Left ventricle myocardium inferior (tissue), 1 donor: ENCODE data around the gene ELMO1. TPM values are rescaled to one million over a fixed set of nuclear protein-coding genes. Genes with fewer than 3 reads are reported as not detected.
A peak's percentile ranks its signal among the peaks of the same experiment; 100 is the strongest.

ENCODE experiments used
- DNase-seq: peaks from one replicate; pipeline ENCODE4 v3.0.0-alpha.2; 2020
- H3K27ac ChIP-seq: fragments of 200-600 bp; replicated peaks from 2 replicates; pipeline ENCODE4 v1.8.0; 2021
- H3K27me3 ChIP-seq: fragments of 200-600 bp; 2 replicates; pipeline ENCODE4 v1.8.0; 2021; ENCODE audit warnings: low read depth
- H3K36me3 ChIP-seq: fragments of 200-600 bp; 2 replicates; pipeline ENCODE4 v1.8.0; 2021
- H3K4me1 ChIP-seq: fragments of 200-600 bp; 2 replicates; pipeline ENCODE4 v1.8.0; 2021
- H3K4me3 ChIP-seq: fragments of 200-600 bp; 2 replicates; pipeline ENCODE4 v1.8.0; 2021; ENCODE audit warnings: mild to moderate bottlenecking, moderate library complexity
- H3K9me3 ChIP-seq: fragments of 200-600 bp; replicated peaks from 2 replicates; pipeline ENCODE4 v1.8.0; 2021
- CTCF ChIP-seq: fragments of 200-600 bp; IDR thresholded peaks from 2 replicates; pipeline ENCODE4 v1.8.0; 2021; ENCODE audit warnings: antibody characterized with exemption, mild to moderate bottlenecking, borderline replicate concordance
- intact Hi-C: fragments of 100-400 bp; cut with micrococcal nuclease; formaldehyde crosslinking; loops from one replicate; pipeline ENCODE4 v1.11.0; 2022
- total RNA-seq: library from RNA; stranded (reverse); fragmentation: NEBNext Ultra II Directional; extraction: Animal tissue kit (Norgen Biotek cat#: 25700); gene quantifications from one replicate; pipeline ENCODE4 v1.2.1, GENCODE V29; 2021
- donor health status: DM: no; HTN: yes; CAD: no; lungs with severe emphysema.

Gene ELMO1
- total RNA-seq, 1 donor from 2014 or later, result 10.0 TPM

GRCh38 chr7:36999626-37000485, 448.8 kb downstream of the ELMO1 start:
- Histone ChIP-seq H3K9me3 (peaks cover 7% of the 10 kb centered on the region), H3K4me3 (no peak overlapping the region), H3K27ac (no peak overlapping the region), H3K36me3 (no peaks in the 10 kb centered on the region), H3K27me3 (no peaks in the 10 kb centered on the region), H3K4me1 (no peaks in the 10 kb centered on the region)
- intact Hi-C loops, result no loop called here
- DNase-seq, result no peak
- no peak for TF ChIP-seq CTCF

DNA sequence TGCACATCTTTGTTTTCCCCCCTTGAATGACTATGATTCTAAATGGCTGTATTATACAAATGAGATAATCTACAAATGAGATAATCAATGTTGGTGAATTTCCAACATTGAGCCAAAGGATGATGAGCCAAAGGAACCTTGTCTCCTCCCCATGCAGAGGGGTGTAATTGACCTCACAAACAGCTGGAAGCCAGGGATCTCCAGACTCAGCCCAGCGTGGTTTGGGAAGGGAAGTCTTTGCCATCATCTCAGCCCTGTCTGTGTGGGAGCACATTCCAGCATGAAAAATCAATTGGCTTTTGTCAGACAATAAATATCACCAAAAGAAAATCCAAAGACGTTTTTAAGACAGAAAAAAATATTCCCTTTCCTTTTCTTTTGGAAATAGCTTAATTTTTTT, 452.9 kb downstream of the ELMO1 start:
- Histone ChIP-seq H3K4me1 (no peaks in the 10 kb centered on the region), H3K4me3 (no peak overlapping the region), H3K36me3 (no peaks in the 10 kb centered on the region), H3K9me3 (no peaks in the 10 kb centered on the region), H3K27ac (no peak overlapping the region), H3K27me3 (no peaks in the 10 kb centered on the region)
- no peak for DNase-seq
- intact Hi-C loops, result no loop called here
- TF ChIP-seq CTCF, result no peak

DNA sequence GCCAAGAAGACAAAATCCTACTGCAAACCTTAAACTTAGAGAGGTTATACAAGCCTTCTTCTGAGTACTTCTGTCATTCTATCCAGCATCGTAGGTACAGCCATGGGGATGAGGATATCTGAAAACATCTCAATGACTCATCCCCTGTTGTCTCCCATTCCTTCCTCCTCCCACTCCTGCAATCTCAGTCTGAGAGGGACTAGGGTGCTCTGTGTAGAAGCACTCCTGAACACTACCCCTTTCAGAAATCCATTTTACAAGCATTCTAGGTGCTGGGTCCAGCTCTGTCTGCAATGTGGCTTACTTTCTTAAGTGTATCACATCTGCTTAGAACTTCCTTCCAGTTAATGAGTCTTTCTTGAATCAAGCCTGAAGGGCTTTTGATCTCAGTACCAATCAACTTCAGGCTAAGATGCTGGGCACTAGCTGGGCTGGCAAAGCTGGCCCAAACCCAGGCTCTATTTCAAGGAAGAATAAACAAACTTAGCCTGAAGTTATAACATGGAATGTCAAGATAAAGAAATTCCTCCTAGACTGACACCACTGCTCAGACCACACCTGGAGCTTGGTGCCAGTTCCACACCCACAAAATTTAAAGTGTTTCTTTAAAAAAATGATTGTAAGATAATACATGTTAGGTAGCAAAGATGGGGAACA, 454.1 kb downstream of the ELMO1 start:
- no peaks in the 10 kb centered on the region for H3K36me3 ChIP-seq
- H3K27me3 ChIP-seq, result no peaks in the 10 kb centered on the region
- intact Hi-C loops, result no loop called here
- no peak for TF ChIP-seq CTCF
- H3K4me1 ChIP-seq, result no peaks in the 10 kb centered on the region
- H3K4me3 ChIP-seq, result no peak overlapping the region
- H3K9me3 ChIP-seq, result no peaks in the 10 kb centered on the region
- no peak for DNase-seq
- no peak overlapping the region for H3K27ac ChIP-seq

DNA sequence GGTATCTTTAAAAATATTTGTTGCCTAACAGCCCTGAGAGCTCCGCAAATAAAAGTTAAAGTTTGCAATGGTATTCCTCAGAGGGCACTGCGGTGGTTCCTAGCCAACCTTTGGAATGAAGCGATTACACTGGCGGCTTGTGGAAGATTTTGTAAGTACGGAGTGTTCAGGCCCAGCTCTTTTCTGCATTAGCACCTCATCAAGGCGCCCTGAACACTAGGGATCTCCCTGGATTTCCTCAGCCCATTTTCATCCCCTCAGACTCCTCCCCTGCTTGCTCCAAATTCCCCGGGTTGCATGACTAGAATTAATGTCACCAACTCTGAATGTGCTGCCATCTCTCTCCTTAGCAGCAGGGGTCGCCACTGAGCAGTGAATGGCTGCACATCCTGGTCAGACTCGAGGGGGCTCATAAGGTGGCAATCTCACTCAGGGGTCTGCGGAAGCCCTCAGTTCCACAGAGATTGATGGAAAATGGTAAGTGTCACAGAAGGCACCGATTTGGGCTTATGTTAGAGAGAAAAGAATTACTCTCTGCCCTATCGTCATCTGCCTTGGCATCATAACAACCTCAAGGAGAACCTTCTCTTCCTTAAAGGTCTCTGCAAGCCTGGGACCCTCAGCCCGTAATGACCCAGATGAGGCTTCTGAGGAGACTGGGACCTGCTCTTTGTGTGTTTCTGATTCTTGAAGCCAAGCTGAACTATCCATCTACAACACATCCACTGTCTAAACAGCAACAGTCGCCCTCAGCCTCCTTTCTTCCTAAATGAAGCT, 461.5 kb downstream of the ELMO1 start:
- Histone ChIP-seq H3K27ac (no peak overlapping the region), H3K4me1 (peaks cover 20% of the 10 kb centered on the region), H3K4me3 (no peak overlapping the region), H3K27me3 (peaks cover 23% of the 10 kb centered on the region), H3K36me3 (no peaks in the 10 kb centered on the region), H3K9me3 (no peaks in the 10 kb centered on the region)
- peak; percentile 85 for TF ChIP-seq CTCF
- intact Hi-C loops, result loop anchor here (5.0 kb wide), 1 partner anchor 190 kb away; no protein-coding TSS in a partner anchor
- DNase-seq, result peak; percentile 45

DNA sequence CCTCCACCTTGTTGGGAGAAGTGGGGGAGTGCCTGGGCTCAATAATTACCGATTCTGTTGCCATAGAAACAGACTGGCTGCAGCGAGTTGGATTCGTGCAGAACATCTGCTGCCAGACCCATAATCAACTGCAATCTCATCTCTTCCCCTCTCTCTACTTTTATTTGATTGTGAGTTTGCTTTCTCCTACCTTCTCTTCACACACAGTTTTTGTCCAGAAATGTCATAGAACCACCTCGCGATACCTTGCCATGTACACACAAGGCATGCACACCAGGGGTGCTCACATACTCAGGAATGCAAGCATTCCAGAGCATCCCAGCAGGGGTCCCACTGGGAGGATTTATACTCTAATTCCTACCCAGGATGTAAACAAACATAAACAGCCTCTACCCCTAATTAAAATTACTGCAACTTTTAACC, 462.1 kb downstream of the ELMO1 start:
- DNase-seq, result no peak
- Histone ChIP-seq H3K4me1 (peaks cover 20% of the 10 kb centered on the region), H3K27me3 (peaks cover 23% of the 10 kb centered on the region), H3K4me3 (no peak overlapping the region), H3K27ac (no peak overlapping the region), H3K9me3 (no peaks in the 10 kb centered on the region), H3K36me3 (no peaks in the 10 kb centered on the region)
- TF ChIP-seq CTCF, result no peak
- intact Hi-C loops, result loop anchor here (5.0 kb wide), 1 partner anchor 191 kb away; no protein-coding TSS in a partner anchor
